Suprapubic skin (tissue), 4 donors: Measurements from ENCODE around the gene LCN15. TPM values are rescaled to one million over a fixed set of nuclear protein-coding genes. Genes with fewer than 3 reads are reported as not detected.

Experiments used
- DNase-seq, 2 donors: peaks; one replicate each; pipeline ENCODE4 v3.0.0-alpha.2; 2019; ENCODE audit warnings: low spot score in 2 of 2
- H3K27ac ChIP-seq: fragments of 200-600 bp; sonication (generic); one replicate; pipeline ENCODE4 v1.5.1; 2019
- H3K27me3 ChIP-seq: fragments of 200-600 bp; sonication (generic); one replicate; pipeline ENCODE4 v1.5.1; 2019
- H3K36me3 ChIP-seq: fragments of 200-600 bp; sonication (generic); one replicate; pipeline ENCODE4 v1.5.1; 2019
- H3K4me1 ChIP-seq: fragments of 200-600 bp; sonication (generic); one replicate; pipeline ENCODE4 v1.5.1; 2019
- H3K4me3 ChIP-seq: fragments of 200-600 bp; sonication (generic); one replicate; pipeline ENCODE4 v1.5.1; 2019; ENCODE audit warnings: mild to moderate bottlenecking
- H3K9me3 ChIP-seq: fragments of 200-600 bp; sonication (generic); one replicate; pipeline ENCODE4 v1.5.1; 2019
- CTCF ChIP-seq, 2 donors: fragments of 200-600 bp in 1 of 2; fragments of 450-650 bp in 1 of 2; sonication (generic) in 1 of 2; IDR thresholded peaks; one replicate each; pipeline ENCODE4 v1.5.1; 2016 to 2019; ENCODE audit warnings: antibody characterized with exemption in 2 of 2, mild to moderate bottlenecking in 1 of 2, moderate library complexity in 1 of 2
- EP300 ChIP-seq: sonication (generic); formaldehyde crosslinking; IDR thresholded peaks from one replicate; pipeline ENCODE4 v1.6.1; 2017; ENCODE audit warnings: antibody characterized with exemption
- POLR2A ChIP-seq, 2 donors: fragments of 450-650 bp; IDR thresholded peaks; one replicate each; pipeline ENCODE4 v1.6.1; 2017; ENCODE audit warnings: antibody characterized with exemption in 2 of 2, mild to moderate bottlenecking in 2 of 2, moderate library complexity in 2 of 2
- POLR2AphosphoS5 ChIP-seq, 3 donors: sonication (generic); formaldehyde crosslinking; IDR thresholded peaks; one replicate each; pipeline ENCODE4 v1.6.1; 2017; ENCODE audit warnings: antibody characterized with exemption in 3 of 3
- WGBS: methylation state at CpG from one replicate; pipeline ENCODE4 v1.1.5; 2018; 5-methylcytosine and 5-hydroxymethylcytosine counted together
- total RNA-seq, 4 donors: library from RNA; depleted of rRNA; stranded (reverse); fragments of >200 nt; gene quantifications; one replicate each; pipeline ENCODE4 v1.1.0, GENCODE V29; 2016

Gene LCN15
- total RNA-seq, 4 donors from 2014 or later, result 0.21 TPM; not detected in 3

- Histone ChIP-seq H3K27ac (no peak overlapping the region), H3K9me3 (no peaks in the 10 kb centered on the region), H3K4me3 (peak overlapping the region; percentile 28), H3K27me3 (peaks cover 44% of the 10 kb centered on the region), H3K4me1 (peaks cover 34% of the 10 kb centered on the region), H3K36me3 (no peaks in the 10 kb centered on the region)
- 75% methylated on average over 9 of the region's 23 CpGs for WGBS
- no peak for TF ChIP-seq CTCF (IDR thresholded peaks at IDR 0.05)
- TF ChIP-seq EP300, result no peak
- no peak for TF ChIP-seq POLR2A (IDR thresholded peaks at IDR 0.05)
- no peak for TF ChIP-seq POLR2AphosphoS5 (IDR thresholded peaks at IDR 0.05)
- DNase-seq, result no peak
These were observed 18.7 kb downstream of the LCN15 start for GRCh38 chr9:136745389-136746154.

- Histone ChIP-seq H3K27ac (no peak overlapping the region), H3K4me1 (peaks cover 34% of the 10 kb centered on the region), H3K4me3 (peak overlapping the region; percentile 28), H3K27me3 (peaks cover 52% of the 10 kb centered on the region), H3K9me3 (no peaks in the 10 kb centered on the region), H3K36me3 (no peaks in the 10 kb centered on the region)
- TF ChIP-seq CTCF (IDR thresholded peaks at IDR 0.05) (no peak), POLR2AphosphoS5 (IDR thresholded peaks at IDR 0.05) (no peak), POLR2A (IDR thresholded peaks at IDR 0.05) (no peak), EP300 (no peak)
- WGBS, result 65% methylated on average over 8 of the region's 18 CpGs
- DNase-seq, result no peak
These were observed 19.5 kb downstream of the LCN15 start for GRCh38 chr9:136744773-136745172.

- Histone ChIP-seq H3K4me3 (peak overlapping the region; percentile 28), H3K36me3 (no peaks in the 10 kb centered on the region), H3K27me3 (peaks cover 62% of the 10 kb centered on the region), H3K27ac (no peak overlapping the region), H3K9me3 (no peaks in the 10 kb centered on the region), H3K4me1 (peaks cover 34% of the 10 kb centered on the region)
- TF ChIP-seq CTCF (IDR thresholded peaks at IDR 0.05) (no peak), POLR2A (IDR thresholded peaks at IDR 0.05) (no peak), EP300 (no peak), POLR2AphosphoS5 (IDR thresholded peaks at IDR 0.05) (no peak)
- DNase-seq, result no peak
- 60% methylated on average over 2 of the region's 16 CpGs for WGBS
These were observed 20.6 kb downstream of the LCN15 start for GRCh38 chr9:136743639-136744211.

GRCh38 chr9:136742591-136743391 lies 21.5 kb downstream of the LCN15 start, which contains the start of gene LCN10:
Gene LCN10 (minus strand): TSS chr9:136742940. CDS start chr9:136742903, 37 bp downstream.
- peak within 1 kb of the TSS; percentile 28 for H3K4me3 ChIP-seq
- no peaks in the 10 kb centered on the region for H3K36me3 ChIP-seq
- TF ChIP-seq EP300 (no peak), CTCF (IDR thresholded peaks at IDR 0.05) (peak in 1 of 2 donors; percentile 1)
- WGBS, result 66% methylated on average over 12 of the region's 25 CpGs
- no peak for DNase-seq
- H3K4me1 ChIP-seq, result peaks cover 34% of the 10 kb centered on the region
- no peaks in the 10 kb centered on the region for H3K9me3 ChIP-seq
- peaks cover 67% of the 10 kb centered on the region for H3K27me3 ChIP-seq
- no peak within 1 kb of the TSS for H3K27ac ChIP-seq
